ENCODE measurements around the gene EPHA10.

Gene EPHA10

GRCh38 chr1:37734629-37735591, 30.0 kb downstream of the EPHA10 start:
- in situ Hi-C loops (cut with MboI; ENCODE audit: low sequenced_read_pairs), result no loop called here

GRCh38 chr1:37732111-37732780, 32.7 kb downstream of the EPHA10 start:
- in situ Hi-C loops (cut with MboI; ENCODE audit: low sequenced_read_pairs), result no loop called here

GRCh38 chr1:37731312-37732019, 33.5 kb downstream of the EPHA10 start:
- in situ Hi-C loops (cut with MboI; ENCODE audit: low sequenced_read_pairs), result no loop called here

- in situ Hi-C loops (cut with MboI; ENCODE audit: low sequenced_read_pairs), result no loop called here
Observed at GRCh38 chr1:37730376-37730775, 34.5 kb downstream of the EPHA10 start.

GRCh38 chr1:37728416-37728815, 36.5 kb downstream of the EPHA10 start:
- in situ Hi-C loops (cut with MboI; ENCODE audit: low sequenced_read_pairs), result no loop called here

- in situ Hi-C loops (cut with MboI; ENCODE audit: low sequenced_read_pairs), result no loop called here
Observed at GRCh38 chr1:37726751-37727585, 38.0 kb downstream of the EPHA10 start.

GRCh38 chr1:37725851-37726613, 38.9 kb downstream of the EPHA10 start:
- in situ Hi-C loops (cut with MboI; ENCODE audit: low sequenced_read_pairs), result no loop called here

- in situ Hi-C loops (cut with MboI; ENCODE audit: low sequenced_read_pairs), result no loop called here
Observed at GRCh38 chr1:37724575-37724974, 40.3 kb downstream of the EPHA10 start.

- in situ Hi-C loops (cut with MboI; ENCODE audit: low sequenced_read_pairs), result no loop called here
Observed at GRCh38 chr1:37723390-37724078, 41.4 kb downstream of the EPHA10 start.

- in situ Hi-C loops (cut with MboI; ENCODE audit: low sequenced_read_pairs), result no loop called here
Observed at GRCh38 chr1:37723072-37723389, 41.9 kb downstream of the EPHA10 start.

- in situ Hi-C loops (cut with MboI; ENCODE audit: low sequenced_read_pairs), result no loop called here
Observed at GRCh38 chr1:37722181-37723071, 42.5 kb downstream of the EPHA10 start.

GRCh38 chr1:37721565-37721964, 43.4 kb downstream of the EPHA10 start:
- in situ Hi-C loops (cut with MboI; ENCODE audit: low sequenced_read_pairs), result no loop called here

GRCh38 chr1:37720231-37721130, 44.4 kb downstream of the EPHA10 start:
- in situ Hi-C loops (cut with MboI; ENCODE audit: low sequenced_read_pairs), result no loop called here

- in situ Hi-C loops (cut with MboI; ENCODE audit: low sequenced_read_pairs), result no loop called here
Observed at GRCh38 chr1:37719572-37720195, 45.2 kb downstream of the EPHA10 start.

- in situ Hi-C loops (cut with MboI; ENCODE audit: low sequenced_read_pairs), result no loop called here
Observed at GRCh38 chr1:37718901-37719571, 45.9 kb downstream of the EPHA10 start.

GRCh38 chr1:37718181-37718900, 46.6 kb downstream of the EPHA10 start:
- in situ Hi-C loops (cut with MboI; ENCODE audit: low sequenced_read_pairs), result no loop called here
